ENCODE measurements around the gene MYO3B. TPM values are rescaled to one million over a fixed set of nuclear protein-coding genes. Genes with fewer than 3 reads are reported as not detected.

MYO3B gene
- total and polyA plus RNA-seq, 3 donors from 2014 or later = 1.4 to 3.5 (median 2.5) TPM

DNA sequence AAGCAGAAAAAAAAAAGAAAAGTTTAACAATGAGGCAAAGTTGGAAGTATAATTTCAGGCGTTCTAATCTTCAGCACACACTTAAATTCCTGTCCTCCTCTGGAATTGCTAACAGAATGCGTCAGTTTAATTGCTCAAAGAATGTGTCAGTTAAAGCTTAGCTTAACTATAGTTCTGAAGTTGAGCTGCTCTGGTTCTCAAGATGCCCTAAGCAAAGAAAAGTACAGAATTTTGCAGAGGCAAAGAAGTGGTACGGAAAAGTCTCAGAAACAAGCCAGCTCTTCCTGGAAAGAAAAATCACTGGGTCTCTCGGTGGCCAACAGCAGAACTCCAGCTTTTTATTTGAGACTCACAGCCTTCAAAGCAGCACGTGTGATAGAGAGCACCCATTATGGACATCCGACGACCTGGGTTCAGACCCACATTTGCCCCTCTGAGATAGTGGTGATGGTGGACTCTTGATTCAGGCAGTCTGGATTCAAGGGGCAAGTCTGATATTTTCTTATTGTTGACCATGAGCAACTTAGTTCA lies 22.2 kb upstream of the MYO3B start:
- intact Hi-C loops (cut with DNase I; ENCODE audit: low total_unique reads) = no loop called here
- DNase-seq = no peak
- H3K27ac ChIP-seq = no peak overlapping the region

DNA sequence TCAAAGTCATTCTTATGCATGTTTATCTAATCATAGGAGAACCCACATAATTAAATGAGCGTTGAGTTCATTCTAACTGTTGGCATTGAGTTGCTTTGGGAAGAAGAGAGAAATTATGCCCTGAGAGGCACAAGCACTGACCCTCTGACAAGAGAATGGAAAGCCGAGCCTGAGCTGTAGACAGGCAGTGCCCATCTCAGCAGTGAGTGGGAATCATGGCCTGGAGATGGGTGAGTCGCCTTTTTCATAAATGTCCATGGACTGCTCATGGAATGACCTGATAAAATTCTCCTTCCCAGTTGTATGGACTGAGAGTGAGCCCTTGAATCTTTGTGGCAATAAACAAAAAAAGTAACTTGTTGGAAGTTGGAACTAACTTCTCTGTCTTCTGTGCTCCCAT lies 21.4 kb upstream of the MYO3B start:
- Histone ChIP-seq H3K4me3 (no peak overlapping the region), H3K27ac (no peak overlapping the region), H3K9me3 (no peaks in the 10 kb centered on the region), H3K27me3 (no peaks in the 10 kb centered on the region), H3K36me3 (ENCODE audit: low read depth, missing control alignments) (no peaks in the 10 kb centered on the region), H3K4me1 (no peaks in the 10 kb centered on the region)
- 85 to 89% methylated on average over 3 of the region's 3 CpGs for WGBS, 2 donors
- no peak for DNase-seq
- TF ChIP-seq, protein P1, sequence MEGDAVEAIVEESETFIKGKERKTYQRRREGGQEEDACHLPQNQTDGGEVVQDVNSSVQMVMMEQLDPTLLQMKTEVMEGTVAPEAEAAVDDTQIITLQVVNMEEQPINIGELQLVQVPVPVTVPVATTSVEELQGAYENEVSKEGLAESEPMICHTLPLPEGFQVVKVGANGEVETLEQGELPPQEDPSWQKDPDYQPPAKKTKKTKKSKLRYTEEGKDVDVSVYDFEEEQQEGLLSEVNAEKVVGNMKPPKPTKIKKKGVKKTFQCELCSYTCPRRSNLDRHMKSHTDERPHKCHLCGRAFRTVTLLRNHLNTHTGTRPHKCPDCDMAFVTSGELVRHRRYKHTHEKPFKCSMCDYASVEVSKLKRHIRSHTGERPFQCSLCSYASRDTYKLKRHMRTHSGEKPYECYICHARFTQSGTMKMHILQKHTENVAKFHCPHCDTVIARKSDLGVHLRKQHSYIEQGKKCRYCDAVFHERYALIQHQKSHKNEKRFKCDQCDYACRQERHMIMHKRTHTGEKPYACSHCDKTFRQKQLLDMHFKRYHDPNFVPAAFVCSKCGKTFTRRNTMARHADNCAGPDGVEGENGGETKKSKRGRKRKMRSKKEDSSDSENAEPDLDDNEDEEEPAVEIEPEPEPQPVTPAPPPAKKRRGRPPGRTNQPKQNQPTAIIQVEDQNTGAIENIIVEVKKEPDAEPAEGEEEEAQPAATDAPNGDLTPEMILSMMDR (IDR thresholded peaks at IDR 0.05) = no peak
- TF ChIP-seq POLR2A (IDR thresholded peaks at IDR 0.05) = no peak
- intact Hi-C loops (cut with DNase I; ENCODE audit: low total_unique reads) = no loop called here

More for the DNA sequence above, 22.2 kb upstream of the MYO3B start:
- Histone ChIP-seq H3K36me3 (ENCODE audit: low read depth, missing control alignments) (no peaks in the 10 kb centered on the region), H3K9me3 (no peaks in the 10 kb centered on the region), H3K4me1 (no peaks in the 10 kb centered on the region), H3K4me3 (no peak overlapping the region), H3K27me3 (no peaks in the 10 kb centered on the region)
- no peak for TF ChIP-seq POLR2A (IDR thresholded peaks at IDR 0.05)
- TF ChIP-seq, protein P1 (IDR thresholded peaks at IDR 0.05) = no peak
- 57 to 63% methylated on average over 7 of the region's 7 CpGs for WGBS, 2 donors

DNA sequence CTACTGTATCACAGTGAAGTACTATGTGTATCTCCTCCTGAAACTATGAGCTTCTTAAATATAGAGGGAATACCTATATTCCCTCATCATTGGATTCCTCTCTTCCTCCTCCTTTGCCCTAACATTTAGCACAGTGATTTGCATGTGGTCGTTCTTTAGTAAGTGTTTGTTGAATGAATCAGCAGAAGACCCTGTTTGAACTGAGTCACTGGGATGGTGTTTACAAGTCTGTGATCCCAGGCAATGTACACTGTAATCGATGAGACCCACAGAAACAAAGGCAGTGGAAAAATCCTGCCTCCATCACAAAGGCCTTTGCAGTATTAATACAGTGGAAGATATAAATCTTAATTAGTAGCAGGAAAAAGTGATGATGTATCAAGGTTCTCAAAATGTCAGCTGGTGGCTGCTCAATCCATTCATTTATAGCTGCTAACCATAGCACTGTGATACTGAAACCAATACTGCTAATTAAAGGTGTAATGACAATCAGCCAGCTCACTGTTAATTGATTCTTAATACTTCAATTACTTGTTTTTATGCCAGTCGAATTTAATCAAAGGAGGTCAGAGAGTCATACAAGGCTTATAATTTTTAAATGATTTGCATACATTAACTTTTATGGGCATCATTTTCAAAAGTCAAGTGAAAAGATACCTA lies 20.8 kb upstream of the MYO3B start:
- no peak overlapping the region for H3K4me3 ChIP-seq
- intact Hi-C loops (cut with DNase I; ENCODE audit: low total_unique reads) = no loop called here
- TF ChIP-seq, protein P1 (IDR thresholded peaks at IDR 0.05) = no peak
- TF ChIP-seq POLR2A (IDR thresholded peaks at IDR 0.05) = no peak
- DNase-seq = no peak
- H3K9me3 ChIP-seq = no peaks in the 10 kb centered on the region
- no peaks in the 10 kb centered on the region for H3K36me3 ChIP-seq (ENCODE audit: low read depth, missing control alignments)
- no peak overlapping the region for H3K27ac ChIP-seq
- no peaks in the 10 kb centered on the region for H3K4me1 ChIP-seq
- H3K27me3 ChIP-seq = no peaks in the 10 kb centered on the region
- 83 to 89% methylated on average over 3 of the region's 3 CpGs for WGBS, 2 donors

DNA sequence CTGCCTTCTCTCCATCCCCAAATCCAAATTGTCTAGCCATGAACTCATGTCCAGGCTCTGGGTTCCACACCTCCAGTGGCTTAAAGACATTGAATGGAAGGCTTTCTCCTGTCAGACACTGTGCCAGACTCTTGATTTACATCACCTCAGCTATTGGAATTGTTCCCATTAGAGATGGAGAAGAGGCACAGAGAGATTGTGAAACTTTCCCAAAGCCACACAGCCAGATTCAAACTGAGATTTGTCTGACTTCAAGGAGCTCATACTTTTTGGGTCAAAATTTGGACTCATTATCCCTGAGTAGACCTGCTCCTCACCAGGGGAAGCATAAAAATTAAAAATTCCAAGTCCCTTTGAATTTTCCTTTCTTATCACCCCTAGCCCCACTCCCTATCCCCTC lies 18.9 kb upstream of the MYO3B start:
- no peaks in the 10 kb centered on the region for H3K9me3 ChIP-seq
- no peak for DNase-seq
- no peaks in the 10 kb centered on the region for H3K27me3 ChIP-seq
- no peak overlapping the region for H3K27ac ChIP-seq
- TF ChIP-seq POLR2A (IDR thresholded peaks at IDR 0.05) = no peak
- TF ChIP-seq, protein P1 (IDR thresholded peaks at IDR 0.05) = no peak
- intact Hi-C loops (cut with DNase I; ENCODE audit: low total_unique reads) = no loop called here
- H3K4me3 ChIP-seq = no peak overlapping the region
- H3K4me1 ChIP-seq = no peaks in the 10 kb centered on the region
- H3K36me3 ChIP-seq (ENCODE audit: low read depth, missing control alignments) = no peaks in the 10 kb centered on the region
